GM12878 (cell line): ENCODE data around the gene AGAP1. TPM values are rescaled to one million over a fixed set of nuclear protein-coding genes. Genes with fewer than 3 reads are reported as not detected.

Source experiments
- ATAC-seq: fragments of 200-7000 bp; cut with Tn5 transposase; 3 replicates; pipeline ENCODE4 v1.9.1; 2020; ENCODE audit warnings: mild to moderate bottlenecking, moderate library complexity
- BruUV-seq: library from RNA; stranded (reverse); fragments of 400-500 nt; replicated peaks from 2 replicates; lab custom pipeline; 2021; lab: Mats Ljungman, UMichigan
- CTCF ChIA-PET: fragments of 300-600 bp; sonication (Branson Sonifier 250); formaldehyde crosslinking; extraction: SDS; loops from one replicate; lab custom pipeline; 2021; ENCODE audit warnings: inconsistent platforms; lab: Yijun Ruan, JAX
- POLR2A ChIA-PET: fragments of 350-600 bp; formaldehyde crosslinking; extraction: SDS; loops from one replicate; lab custom pipeline; 2021; ENCODE audit warnings: inconsistent platforms; lab: Charles Lee
- RAD21 ChIA-PET: fragments of 300-600 bp; sonication (Branson Sonifier 250); formaldehyde crosslinking; loops from one replicate; lab custom pipeline; 2023; ENCODE audit warnings: antibody characterized with exemption; ENCODE audit not compliant: unreplicated experiment; lab: Charles Lee
- SMC1A ChIA-PET: fragments of 300-600 bp; sonication (Branson Sonifier 250); formaldehyde crosslinking; loops from one replicate; lab custom pipeline; 2023; ENCODE audit not compliant: unreplicated experiment, uncharacterized antibody; lab: Charles Lee
- DNase-seq: peaks from one replicate; pipeline ENCODE4 v3.0.0-alpha.2; 2011; ENCODE audit warnings: low read depth, low spot score
- FAIRE-seq: peaks from 3 replicates; lab custom pipeline; 2011; peaks lifted over from hg19 to GRCh38; lab: Jason Lieb, UNC
- H2AFZ ChIP-seq: 2 replicates; pipeline ENCODE4 v1.6.0; 2011; ENCODE audit warnings: low read depth, low read length, control low read depth; ENCODE audit not compliant: control insufficient read depth
- H3K27ac ChIP-seq: 2 replicates; pipeline ENCODE4 v1.5.1; 2011; ENCODE audit warnings: control low read depth; ENCODE audit not compliant: control insufficient read depth, insufficient read depth
- H3K27me3 ChIP-seq, 2 experiments: replicated peaks in 1 of 2; 2 replicates each; pipeline versions ENCODE4 v1.6.0 to v1.6.1; 2011; ENCODE audit warnings: low read length in 1 of 2; ENCODE audit not compliant: control insufficient read depth in 2 of 2, insufficient read depth in 2 of 2
- H3K36me3 ChIP-seq, 2 experiments: 2 replicates each; pipeline ENCODE4 v1.5.1; 2011; ENCODE audit warnings: low read length in 1 of 2; ENCODE audit not compliant: control insufficient read depth in 2 of 2, insufficient read depth in 2 of 2
- H3K4me1 ChIP-seq: 2 replicates; pipeline ENCODE4 v1.6.1; 2011; ENCODE audit warnings: mild to moderate bottlenecking, low read length, moderate library complexity, mixed read lengths; ENCODE audit not compliant: control insufficient read depth, insufficient read depth
- H3K4me2 ChIP-seq: 2 replicates; pipeline ENCODE4 v1.6.0; 2011; ENCODE audit warnings: control low read depth; ENCODE audit not compliant: control insufficient read depth, insufficient read depth
- H3K4me3 ChIP-seq: fragments of 200-600 bp; sonication (generic); 2 replicates; pipeline ENCODE4 v1.5.1; 2016
- H3K79me2 ChIP-seq: 2 replicates; pipeline ENCODE4 v1.6.0; 2011; ENCODE audit warnings: low read length; ENCODE audit not compliant: control insufficient read depth, insufficient read depth
- H3K9ac ChIP-seq: 2 replicates; pipeline ENCODE4 v1.8.0; 2011; ENCODE audit warnings: low read length, control low read depth, mixed read lengths; ENCODE audit not compliant: control insufficient read depth, insufficient read depth
- H3K9me3 ChIP-seq: replicated peaks from 3 replicates; pipeline ENCODE4 v1.5.1; 2011; ENCODE audit warnings: mild to moderate bottlenecking, low read length; ENCODE audit not compliant: control insufficient read depth, insufficient read depth
- H4K20me1 ChIP-seq: 2 replicates; pipeline ENCODE4 v1.6.0; 2011; ENCODE audit not compliant: control insufficient read depth, insufficient read depth
- BRCA1 ChIP-seq: IDR thresholded peaks from 2 replicates; pipeline ENCODE4 v1.6.1; 2011; ENCODE audit warnings: low read depth, low read length, improper control_type of control experiment
- CBX5 ChIP-seq: sonication (generic); IDR thresholded peaks from 2 replicates; pipeline ENCODE4 v1.6.1; 2016; ENCODE audit warnings: low read depth, moderate library complexity, mild to moderate bottlenecking, inconsistent platforms
- E2F8 ChIP-seq: fragments of 450-650 bp; IDR thresholded peaks from 2 replicates; pipeline ENCODE4 v1.6.1; 2018; ENCODE audit warnings: mild to moderate bottlenecking, low read depth, moderate library complexity; ENCODE audit not compliant: partially characterized antibody
- ETV6 ChIP-seq, 2 experiments: fragments of 450-650 bp in 1 of 2; IDR thresholded peaks in 1 of 2; conservative IDR thresholded peaks in 1 of 2; 2 replicates each; pipeline ENCODE4 v1.6.1; 2014; ENCODE audit warnings: antibody characterized with exemption in 1 of 2, borderline replicate concordance in 1 of 2, low read depth in 1 of 2, mild to moderate bottlenecking in 1 of 2, moderate library complexity in 1 of 2
- GATAD2B ChIP-seq: fragments of 450-650 bp; conservative IDR thresholded peaks from 2 replicates; pipeline ENCODE4 v1.6.1; 2017; ENCODE audit warnings: low read depth, mild to moderate bottlenecking, moderate library complexity
- HDAC2 ChIP-seq: fragments of 200-600 bp; sonication (generic); IDR thresholded peaks from 2 replicates; pipeline ENCODE4 v1.6.1; 2017
- NFIC ChIP-seq: IDR thresholded peaks from 2 replicates; pipeline ENCODE4 v1.6.1; 2012; ENCODE audit warnings: low read depth, mild to moderate bottlenecking, inconsistent platforms, low read length, moderate library complexity
- NR2C2 ChIP-seq: IDR thresholded peaks from 2 replicates; pipeline ENCODE4 v1.6.1; 2011; ENCODE audit warnings: borderline replicate concordance, low read depth; ENCODE audit not compliant: control insufficient read depth, insufficient read length
- PBX3 ChIP-seq: IDR thresholded peaks from 2 replicates; pipeline ENCODE4 v1.6.1; 2011; ENCODE audit warnings: mild to moderate bottlenecking, low read depth, low read length, moderate library complexity; ENCODE audit not compliant: insufficient replicate concordance
- POLR2AphosphoS2 ChIP-seq: IDR thresholded peaks from 2 replicates; pipeline ENCODE4 v1.6.1; 2011; ENCODE audit warnings: low read depth, mild to moderate bottlenecking, low read length, improper control_type of control experiment, moderate library complexity
- RFX5 ChIP-seq: IDR thresholded peaks from 2 replicates; pipeline ENCODE4 v1.6.1; 2011; ENCODE audit warnings: low read depth, low read length, improper control_type of control experiment
- SREBF2 ChIP-seq: IDR thresholded peaks from 2 replicates; pipeline ENCODE4 v1.6.1; 2012; ENCODE audit warnings: mild to moderate bottlenecking, low read length
- SUZ12 ChIP-seq: fragments of 200-600 bp; sonication (generic); IDR thresholded peaks from one replicate; pipeline ENCODE4 v1.6.1; 2018; ENCODE audit warnings: antibody characterized with exemption, mild to moderate bottlenecking; ENCODE audit not compliant: unreplicated experiment
- ZBTB40 ChIP-seq: fragments of 450-650 bp; IDR thresholded peaks from 2 replicates; pipeline ENCODE4 v1.6.1; 2016; ENCODE audit warnings: mild to moderate bottlenecking, moderate library complexity, borderline replicate concordance
- ZZZ3 ChIP-seq: IDR thresholded peaks from 2 replicates; pipeline ENCODE4 v1.6.1; 2011; ENCODE audit warnings: low read depth; ENCODE audit not compliant: control insufficient read depth, insufficient read length
- WGBS: methylation state at CpG from one replicate; pipeline ENCODE4 v1.1.6; 2016; ENCODE audit warnings: low lambda C conversion rate; ENCODE audit not compliant: insufficient replicate concordance, insufficient coverage; ENCODE audit errors: missing lambda C conversion rate; 5-methylcytosine and 5-hydroxymethylcytosine counted together
- in situ Hi-C: fragments of 300-500 bp; cut with MboI; formaldehyde crosslinking; loops from 9 replicates; pipeline ENCODE4 v1.14.3; 2018; ENCODE audit warnings: mixed read lengths
- intact Hi-C: fragments of 100-400 bp; cut with micrococcal nuclease; formaldehyde crosslinking; loops from one replicate; pipeline ENCODE4 v1.14.2; 2022; ENCODE audit not compliant: unreplicated experiment
- polyA plus RNA-seq, 11 experiments: library from polyadenylated mRNA; depleted of rRNA in 4 of 11; unstranded in 6 of 11; stranded (reverse) in 5 of 11; fragments of >200 nt; fragmentation: Nextera tagmentation in 4 of 11; fragmentation: Illumina TruSeq in 1 of 11; extraction: Ambion mirVana in 4 of 11; extraction: Trizol in 1 of 11; gene quantifications; 1 replicate in 1 of 11; 2 replicates in 10 of 11; pipeline versions ENCODE4 v1.2.1 to v1.2.3, GENCODE V29; 2011 to 2016; ENCODE audit warnings: inconsistent platforms in 2 of 11, missing spikeins in 2 of 11, low read depth in 1 of 11
- total RNA-seq, 4 experiments: library from RNA; depleted of rRNA in 3 of 4; stranded (reverse); fragments of >200 nt in 3 of 4; fragmentation: Illumina TruSeq in 1 of 4; extraction: Trizol in 1 of 4; gene quantifications; 2 replicates each; pipeline versions ENCODE4 v1.2.1 to v1.2.3, GENCODE V29; 2013 to 2021

AGAP1 gene
- total and polyA plus RNA-seq, 10 of the 15 experiments (the other 5 are each of a cell fraction or from before 2014, with no cell fraction given), result 0.05 to 0.15 (median 0.06) TPM; not detected in 7

- FAIRE-seq (no peak), DNase-seq (no peak), ATAC-seq (no peak)
- ChIA-PET POLR2A (no interaction called here), CTCF (no interaction called here), RAD21 (no interaction called here), SMC1A (no interaction called here)
- Histone ChIP-seq H3K79me2 (no peaks in the 10 kb centered on the region), H3K4me2 (no peak overlapping the region), H3K9me3 (no peaks in the 10 kb centered on the region), H3K36me3 (no peaks in the 10 kb centered on the region), H2AFZ (no peak overlapping the region), H3K4me3 (no peak overlapping the region), H3K9ac (no peak overlapping the region), H4K20me1 (no peaks in the 10 kb centered on the region), H3K27me3 (no peaks in the 10 kb centered on the region), H3K27ac (no peak overlapping the region), H3K4me1 (no peaks in the 10 kb centered on the region)
- TF ChIP-seq ETV6 (conservative IDR thresholded peaks at IDR 0.05 in 1 of 2, IDR thresholded peaks at IDR 0.05 in 1 of 2; ENCODE audit: borderline replicate concordance in 1 of 2, low read depth in 1 of 2) (no peak), NFIC (no peak), GATAD2B (no peak), NR2C2 (no peak), E2F8 (no peak), POLR2AphosphoS2 (no peak), ZZZ3 (no peak), SUZ12 (no peak), BRCA1 (no peak), SREBF2 (no peak), ZBTB40 (no peak), HDAC2 (no peak), RFX5 (no peak), PBX3 (no peak), CBX5 (no peak)
- WGBS, result 33% methylated on average over 9 of the region's 9 CpGs
- BruUV-seq, result no TSS peak
- in situ Hi-C loops, result no loop called here
- intact Hi-C loops, result no loop called here
Measured at GRCh38 chr2:236008857-236009256, 515.0 kb downstream of the AGAP1 start.
